Fibroblast of gingiva (primary cell): ENCODE measurements around the gene GOLGA6L7.
"Not testable (repeated sequence)": the region's sequence is repeated elsewhere in the genome, so short reads cannot be mapped to it uniquely, and the experiment has no call there.

ENCODE experiments used
- DNase-seq: peaks from one replicate; pipeline ENCODE4 v3.0.0-alpha.2; 2011; ENCODE audit warnings: low read depth

GOLGA6L7 gene

DNA sequence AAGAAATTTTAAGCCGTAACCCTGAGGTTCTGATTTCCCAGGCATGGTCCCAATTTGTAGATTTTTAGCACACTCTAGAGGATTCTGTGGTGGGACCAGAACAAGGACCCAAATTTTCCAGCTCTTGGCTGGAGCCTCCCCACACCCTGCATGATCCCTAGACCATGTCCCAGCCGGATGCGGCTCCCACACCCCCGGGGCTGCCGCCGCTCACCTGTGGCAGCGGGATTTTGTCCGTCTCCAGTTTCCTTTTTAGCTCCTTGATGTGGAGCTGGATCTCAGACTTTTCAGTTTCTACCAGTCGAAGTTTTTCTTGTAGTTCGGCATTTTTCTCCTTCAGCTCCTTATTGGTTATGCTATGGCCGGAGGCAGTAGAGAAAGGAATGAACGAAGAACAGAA, 4.9 kb downstream of the GOLGA6L7 start:
- not testable (repeated sequence) for DNase-seq

DNA sequence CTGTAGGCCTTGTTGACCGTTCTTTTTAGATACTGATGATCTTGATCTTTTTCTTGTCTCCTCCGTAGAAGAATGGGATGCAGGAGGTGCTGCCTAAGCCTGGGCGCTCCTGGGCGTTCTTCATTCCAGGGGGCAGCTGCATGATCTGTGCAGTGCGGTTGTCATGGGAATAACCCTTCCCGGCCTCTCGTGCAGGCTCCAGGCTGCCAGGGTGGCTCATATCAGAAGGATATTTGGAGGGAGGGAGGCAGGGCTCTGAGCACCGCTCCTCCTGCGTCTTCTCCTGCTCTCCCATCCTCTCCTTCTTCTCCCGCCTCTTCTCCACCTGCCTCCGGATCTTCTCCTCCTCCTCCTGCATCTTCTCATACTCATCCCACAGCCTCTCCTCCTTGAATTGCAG, 6.2 kb downstream of the GOLGA6L7 start:
- DNase-seq = not testable (repeated sequence)

DNA sequence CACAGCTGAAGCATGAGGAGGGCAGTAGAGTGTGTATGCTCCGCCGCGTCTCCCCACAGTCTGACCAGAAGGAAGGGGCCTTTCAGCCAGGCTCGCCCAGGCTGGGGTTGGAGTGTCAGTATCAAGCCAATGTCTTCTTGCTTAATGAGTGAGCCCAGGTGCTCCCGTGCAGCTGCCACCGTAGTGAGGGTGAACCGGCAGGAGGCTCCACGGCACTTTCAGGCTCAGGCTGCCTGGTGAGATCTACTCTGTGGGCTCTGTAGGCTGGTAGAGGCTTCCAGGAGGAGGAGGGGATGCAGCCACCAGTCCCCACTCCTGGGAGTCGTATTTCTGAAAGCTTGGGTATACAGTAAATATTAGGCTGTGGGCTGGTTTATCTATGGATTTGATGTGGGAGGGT, 8.2 kb downstream of the GOLGA6L7 start:
- not testable (repeated sequence) for DNase-seq

DNA sequence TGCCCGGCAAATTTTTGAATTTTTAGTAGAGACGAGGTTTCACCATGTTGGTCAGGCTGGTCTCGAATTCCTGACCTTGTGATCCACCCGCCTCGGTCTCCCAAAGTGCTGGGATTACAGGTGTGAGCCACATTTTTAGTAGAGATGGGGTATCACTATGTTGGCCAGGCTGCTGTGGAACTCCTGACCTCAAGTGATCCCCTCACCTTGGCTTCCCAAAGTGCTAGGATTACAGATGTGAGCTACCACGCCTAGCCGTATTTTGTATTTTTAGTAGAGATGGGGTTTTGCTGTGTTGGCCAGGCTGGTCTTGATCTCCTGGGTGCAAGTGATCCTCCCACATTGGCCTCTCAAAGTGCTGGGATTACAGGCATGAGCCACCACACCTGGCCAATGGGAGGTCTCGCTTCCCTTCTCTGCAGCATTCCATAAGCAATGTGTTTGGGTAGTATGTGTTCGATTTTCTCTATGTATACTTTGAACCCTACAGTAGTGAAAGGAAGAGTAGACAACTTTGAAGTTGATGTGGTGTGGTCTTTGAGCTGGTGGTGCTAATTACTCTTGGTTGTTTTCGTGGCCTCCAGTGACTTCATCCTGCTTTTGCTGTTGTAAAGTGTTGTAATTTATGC, 13.4 kb downstream of the GOLGA6L7 start:
- DNase-seq = not testable (repeated sequence)

DNA sequence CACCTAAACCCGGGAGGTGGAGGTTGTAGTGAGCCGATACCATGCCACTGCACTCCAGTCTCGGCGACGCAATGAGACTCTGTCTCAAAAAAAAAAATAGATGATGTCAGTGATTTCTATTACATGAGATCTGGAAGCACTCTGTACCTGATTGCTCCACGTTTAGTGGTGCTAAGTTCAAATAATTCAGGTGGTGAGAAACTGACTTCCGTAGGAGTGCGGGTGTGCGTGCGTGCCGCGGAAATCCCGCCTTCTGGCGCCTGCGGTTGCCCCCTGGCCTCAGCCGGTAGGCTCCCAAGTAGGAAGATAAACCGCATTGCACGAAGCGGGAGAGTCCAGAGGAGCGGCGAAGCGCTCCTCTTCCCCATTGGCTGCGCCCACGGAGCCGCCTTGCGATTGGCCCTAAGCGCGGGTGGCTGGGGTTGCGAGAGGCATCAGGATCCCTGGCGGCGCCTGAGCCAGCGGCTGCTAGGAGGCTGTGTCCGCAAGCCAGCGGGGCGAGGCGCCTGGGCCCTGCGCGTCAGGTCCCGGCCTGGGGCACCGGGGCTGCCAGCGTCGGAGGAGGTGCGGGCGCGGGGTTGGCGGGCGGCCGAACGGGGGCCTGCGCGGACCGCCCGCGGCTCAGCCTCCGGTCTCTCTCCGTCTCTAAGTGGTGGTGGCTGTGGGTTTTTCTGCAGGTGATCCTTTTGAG, 16.4 kb downstream of the GOLGA6L7 start:
- DNase-seq = peak; percentile 3

DNA sequence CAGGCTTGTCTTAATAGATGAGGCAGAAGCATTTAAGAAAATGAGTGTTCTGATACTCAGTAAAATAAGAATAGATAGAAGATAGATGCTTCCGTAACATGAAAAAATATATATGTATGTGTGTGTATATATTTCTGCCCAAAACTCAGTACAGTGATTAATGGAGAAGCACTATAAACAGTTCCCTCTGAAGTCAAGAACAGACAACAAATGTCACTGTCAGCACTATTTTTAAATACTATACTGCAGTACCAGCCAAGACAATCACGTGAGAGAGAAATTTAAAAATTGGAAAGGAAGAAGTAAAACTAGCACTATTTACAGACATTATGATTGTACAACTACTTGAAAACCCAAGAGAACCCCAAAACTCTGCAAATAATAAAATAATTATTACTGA, 27.0 kb downstream of the GOLGA6L7 start:
- DNase-seq = not testable (repeated sequence)

DNA sequence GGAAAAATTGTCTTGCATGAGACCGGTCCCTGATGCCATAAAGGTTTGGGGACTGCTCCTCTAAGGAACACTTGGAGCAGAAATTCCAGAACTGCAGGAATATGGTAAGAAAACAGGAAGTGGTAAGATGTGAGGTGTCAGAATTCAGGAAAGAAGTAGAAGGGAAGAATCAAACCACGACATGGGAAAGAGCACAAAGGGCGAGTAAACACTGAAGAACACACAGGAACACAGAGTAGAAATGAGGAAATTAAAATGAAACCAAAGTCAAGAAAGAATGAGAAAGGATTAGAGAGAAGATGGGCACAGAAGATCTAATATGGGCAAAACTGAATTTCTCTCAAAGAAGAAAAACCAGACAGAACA, 28.5 kb downstream of the GOLGA6L7 start:
- DNase-seq = not testable (repeated sequence)

DNA sequence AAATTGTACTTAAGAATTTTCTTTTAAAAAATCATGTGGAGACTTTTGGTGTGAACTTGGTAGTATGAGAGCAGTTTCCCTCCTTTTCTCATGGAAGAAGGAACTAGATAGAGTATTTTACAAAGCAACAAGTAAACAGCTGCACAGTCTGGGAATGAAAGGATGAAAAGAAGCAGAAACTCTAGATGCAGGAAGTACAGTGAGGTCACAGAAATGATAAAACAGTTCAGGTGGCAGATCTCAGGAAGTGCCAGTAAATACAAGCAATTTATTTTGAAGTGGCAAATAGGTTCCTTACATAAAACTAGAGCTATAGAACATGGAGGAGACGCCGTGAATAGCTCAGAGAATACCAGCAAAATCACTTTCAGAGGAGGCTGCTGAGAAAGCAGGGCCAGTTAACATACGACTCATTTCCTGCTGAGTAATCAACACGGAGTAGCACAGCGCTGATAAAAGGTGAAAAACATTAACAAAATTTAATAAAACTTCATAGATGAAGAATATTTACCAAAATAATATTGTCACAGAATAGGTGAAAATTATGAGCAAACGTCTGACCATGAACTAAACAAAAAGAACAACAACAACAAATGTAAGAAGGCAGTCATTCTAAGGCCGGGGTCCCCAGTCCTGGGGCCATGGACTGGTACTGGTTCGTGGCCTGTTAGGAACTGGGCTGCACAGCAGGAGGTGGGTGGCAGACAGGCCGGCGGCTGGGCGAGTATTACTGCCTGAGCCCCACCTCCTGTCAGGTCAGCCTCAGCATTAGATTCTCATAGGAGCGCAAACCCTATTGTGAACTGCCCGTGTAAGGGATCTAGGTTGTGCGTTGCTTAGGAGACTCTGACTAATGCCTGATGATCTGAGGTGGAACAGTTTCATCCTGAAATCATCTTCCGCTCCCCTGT, 29.2 kb downstream of the GOLGA6L7 start:
- DNase-seq = not testable (repeated sequence)

DNA sequence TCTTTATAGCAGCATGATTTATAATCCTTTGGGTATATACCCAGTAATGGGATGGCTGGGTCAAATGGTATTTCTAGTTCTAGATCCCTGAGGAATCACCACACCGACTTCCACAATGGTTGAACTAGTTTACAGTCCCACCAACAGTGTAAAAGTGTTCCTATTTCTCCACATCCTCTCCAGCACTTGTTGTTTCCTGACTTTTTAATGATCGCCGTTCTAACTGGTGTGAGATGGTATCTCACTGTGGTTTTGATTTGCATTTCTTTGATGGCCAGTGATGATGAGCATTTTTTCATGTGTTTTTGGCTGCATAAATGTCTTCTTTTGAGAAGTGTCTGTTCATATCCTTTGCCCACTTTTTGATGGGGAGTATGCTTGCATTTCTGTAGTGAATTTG, 30.3 kb downstream of the GOLGA6L7 start:
- DNase-seq = not testable (repeated sequence)

DNA sequence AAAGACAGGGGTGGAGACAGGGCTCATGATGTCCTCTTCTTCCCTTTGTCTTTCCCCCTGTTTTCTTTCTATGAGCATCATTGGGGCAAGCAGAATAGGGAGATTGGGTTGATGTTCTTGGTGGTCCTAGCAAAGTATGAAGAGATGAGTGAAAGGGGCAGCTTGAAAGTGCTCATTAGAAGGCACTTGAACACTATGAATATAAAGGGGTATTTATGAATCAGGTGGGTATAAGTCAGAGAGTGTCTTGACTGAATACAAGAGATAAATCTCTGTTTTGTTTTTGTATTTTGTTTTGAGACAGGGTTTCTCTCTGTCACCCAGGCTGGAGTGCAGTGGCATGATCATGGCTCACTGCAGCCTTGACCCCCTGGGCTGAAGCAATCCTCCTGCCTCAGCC, 34.4 kb downstream of the GOLGA6L7 start:
- DNase-seq = not testable (repeated sequence)

DNA sequence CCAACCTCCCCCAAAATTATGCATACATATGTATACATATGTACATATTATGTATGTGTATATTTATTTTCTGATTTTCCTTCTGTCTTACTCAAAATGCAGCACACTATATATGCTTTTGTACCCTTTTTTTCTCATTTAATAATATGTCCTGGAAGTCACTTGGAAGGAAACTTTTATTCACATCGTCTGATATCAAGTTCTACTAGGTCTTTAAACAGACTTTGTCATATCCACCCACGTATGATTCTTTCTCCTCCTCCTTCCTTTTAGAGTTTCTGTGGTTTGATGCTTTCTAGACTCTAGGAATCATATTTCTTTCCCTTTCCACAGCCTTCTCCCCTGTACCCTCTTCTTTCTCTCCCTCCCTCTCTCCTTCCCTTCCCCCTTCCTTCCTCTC, 35.1 kb downstream of the GOLGA6L7 start:
- DNase-seq = not testable (repeated sequence)

DNA sequence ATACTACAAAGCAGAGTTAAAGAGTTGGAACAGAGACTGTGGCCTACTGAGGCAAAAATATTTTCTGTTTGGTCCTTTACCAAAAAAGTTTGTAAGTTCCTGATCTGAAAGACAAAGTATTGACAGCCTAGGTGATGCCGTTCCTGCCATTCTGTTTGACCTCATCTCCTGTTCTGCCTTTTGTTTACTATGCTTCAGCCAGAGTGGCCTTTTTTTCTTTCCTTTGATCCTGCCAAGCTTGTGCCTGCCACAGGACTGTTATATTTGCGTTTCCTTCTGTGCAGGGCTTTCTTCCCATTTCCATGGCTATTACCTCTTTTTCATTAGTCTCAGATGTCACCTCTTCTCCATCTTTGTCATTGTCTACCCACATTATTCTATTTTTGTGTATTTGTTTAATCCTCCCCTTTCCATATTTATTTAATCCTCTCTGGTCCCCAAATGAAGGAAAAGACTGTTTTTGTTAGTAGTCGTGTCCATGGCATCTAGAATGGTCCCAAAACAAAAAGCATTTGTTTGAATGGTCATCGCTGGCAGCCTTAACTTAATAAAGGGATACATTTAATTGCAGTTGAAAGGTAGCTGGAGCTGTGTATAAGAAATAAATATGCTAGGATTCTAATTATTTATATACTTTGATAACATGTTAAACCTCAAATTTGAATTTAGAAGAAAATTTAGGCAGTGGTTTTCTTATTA, 36.4 kb downstream of the GOLGA6L7 start:
- DNase-seq = not testable (repeated sequence)

DNA sequence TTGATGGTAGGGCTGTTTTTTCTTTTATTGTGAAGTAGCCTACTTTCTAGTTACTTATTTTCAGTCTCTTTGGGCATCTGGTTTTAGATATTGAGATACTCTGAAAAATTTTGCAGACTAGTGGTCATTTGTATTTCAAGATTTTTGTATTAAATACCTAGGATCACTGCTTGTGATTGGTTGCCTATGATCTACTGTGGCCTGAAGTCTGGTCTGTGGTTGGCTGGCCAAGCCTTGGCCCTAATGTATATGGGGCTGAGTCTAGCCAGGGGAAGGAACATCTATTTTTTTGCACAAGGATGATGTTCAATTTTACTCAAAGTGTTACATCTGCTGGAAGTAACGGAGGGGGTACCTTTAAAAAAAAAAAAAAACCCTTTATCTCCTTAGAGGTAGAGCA, 38.0 kb downstream of the GOLGA6L7 start:
- not testable (repeated sequence) for DNase-seq

DNA sequence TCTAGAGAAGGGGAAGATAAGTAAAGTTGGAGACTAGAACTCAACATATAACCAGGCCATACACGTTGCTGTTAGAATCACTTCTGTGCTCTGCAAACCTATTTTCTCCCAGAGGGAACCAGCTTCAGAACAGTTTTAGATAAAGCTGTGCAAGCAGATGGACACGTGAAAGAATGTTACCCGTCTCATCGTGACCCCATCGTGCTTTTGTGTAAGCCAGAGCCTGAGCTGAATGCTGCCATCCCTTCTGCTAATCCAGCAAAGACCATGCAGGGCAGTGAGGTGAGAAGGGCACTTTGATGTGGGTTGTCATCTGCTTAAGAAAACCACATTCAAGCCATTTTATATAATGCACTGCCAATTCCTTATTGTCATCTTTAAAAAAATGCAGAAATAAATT, 40.3 kb downstream of the GOLGA6L7 start:
- not testable (repeated sequence) for DNase-seq

DNA sequence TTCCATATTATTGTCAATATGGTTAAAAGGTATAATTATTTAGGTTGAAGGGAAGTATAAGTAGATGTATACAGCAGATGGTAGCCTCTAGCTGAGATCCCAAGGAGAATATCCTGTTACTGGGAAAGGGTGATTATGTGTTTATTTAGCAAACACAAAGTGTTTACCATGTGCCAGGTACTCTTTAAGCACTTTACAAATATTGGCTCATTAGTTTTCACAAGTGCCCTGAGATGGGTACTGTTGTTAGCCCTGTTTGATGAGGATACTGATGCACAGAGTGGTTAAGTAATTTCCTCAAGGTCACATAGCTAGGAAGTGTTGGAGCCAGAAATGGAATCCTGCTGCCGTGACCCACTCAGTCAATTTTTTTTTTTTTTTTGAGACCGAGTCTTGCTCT, 48.1 kb downstream of the GOLGA6L7 start:
- DNase-seq = not testable (repeated sequence)

DNA sequence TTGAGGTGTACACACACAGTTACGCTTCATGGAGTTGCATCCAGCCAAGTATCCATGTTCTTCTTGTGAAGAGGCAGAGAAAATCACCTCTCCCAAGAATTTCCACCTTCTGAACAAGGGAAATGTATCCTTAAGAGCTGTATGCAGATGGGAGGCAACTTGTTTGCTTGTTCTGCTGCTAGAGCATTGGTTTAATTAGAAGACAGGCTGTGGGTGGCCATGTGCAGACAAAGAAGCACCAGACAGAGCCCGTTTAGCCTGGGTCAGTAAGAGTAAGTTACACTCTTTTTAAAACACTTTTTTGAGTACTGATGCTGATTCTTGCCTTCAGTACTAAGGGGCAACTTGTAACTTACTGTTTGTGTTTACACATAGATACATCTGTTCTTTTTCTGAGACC, 50.2 kb downstream of the GOLGA6L7 start:
- not testable (repeated sequence) for DNase-seq

DNA sequence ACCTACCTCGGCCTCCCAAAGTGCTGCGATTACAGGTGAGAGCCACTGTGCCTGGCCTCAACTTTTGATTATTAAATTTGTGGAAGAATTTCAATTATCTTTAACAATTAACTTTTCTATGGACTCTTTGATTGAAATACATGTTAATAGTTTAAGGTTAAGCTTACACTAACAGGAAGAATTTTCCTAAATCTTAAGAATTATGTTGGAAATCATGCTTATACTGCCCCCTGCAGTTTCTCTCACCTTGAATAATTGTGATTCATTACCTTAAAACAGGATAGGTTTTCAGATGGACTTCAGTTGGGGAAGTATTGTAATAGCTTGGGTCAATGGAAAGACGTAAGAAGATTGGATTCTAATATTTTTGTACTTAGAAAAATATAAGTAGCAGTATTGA, 54.2 kb downstream of the GOLGA6L7 start:
- not testable (repeated sequence) for DNase-seq
